RWPE2 (cell line): Measurements from ENCODE around the gene NIN.
A peak's percentile ranks its signal among the peaks of the same experiment; 100 is the strongest.

Experiments used
- ATAC-seq: fragments of 200-7000 bp; cut with Tn5 transposase; 3 replicates; pipeline ENCODE4 v1.9.1; 2021; ENCODE audit warnings: low read depth
- DNase-seq: peaks from one replicate; pipeline ENCODE4 v3.0.0-alpha.2; 2020; ENCODE audit warnings: low spot score
- H3K27ac ChIP-seq: fragments of 450-650 bp; 2 replicates; pipeline ENCODE4 v1.5.1; 2017; ENCODE audit warnings: mild to moderate bottlenecking; ENCODE audit not compliant: poor library complexity, severe bottlenecking
- H3K27me3 ChIP-seq: fragments of 250-450 bp; sonication (Bioruptor Pico); 2 replicates; pipeline ENCODE4 v1.5.1; 2021; ENCODE audit warnings: mild to moderate bottlenecking, moderate library complexity; ENCODE audit not compliant: insufficient read depth, poor library complexity, severe bottlenecking
- H3K36me3 ChIP-seq: fragments of 250-450 bp; sonication (Bioruptor Pico); 2 replicates; pipeline ENCODE4 v1.5.1; 2020; ENCODE audit warnings: low read depth, mild to moderate bottlenecking, moderate library complexity
- H3K4me1 ChIP-seq: fragments of 250-450 bp; sonication (Bioruptor Pico); 2 replicates; pipeline ENCODE4 v1.5.1; 2021; ENCODE audit warnings: mild to moderate bottlenecking, moderate library complexity; ENCODE audit not compliant: insufficient read depth, poor library complexity, severe bottlenecking
- H3K4me3 ChIP-seq: fragments of 250-450 bp; sonication (Bioruptor Pico); 2 replicates; pipeline ENCODE4 v1.5.1; 2021; ENCODE audit warnings: mild to moderate bottlenecking, moderate library complexity; ENCODE audit not compliant: severe bottlenecking
- H3K9me3 ChIP-seq: fragments of 250-450 bp; sonication (Bioruptor Pico); 2 replicates; pipeline ENCODE4 v1.5.1; 2021; ENCODE audit warnings: mild to moderate bottlenecking, moderate library complexity; ENCODE audit not compliant: severe bottlenecking
- TF ChIP-seq, protein P1 (sequence below): fragments of 450-650 bp; IDR thresholded peaks from one replicate; pipeline ENCODE4 v1.5.1; 2017; ENCODE audit warnings: mild to moderate bottlenecking, moderate library complexity; ENCODE audit not compliant: poor library complexity, severe bottlenecking

NIN gene

GRCh38 chr14:50768680-50769079 is 62.3 kb downstream of the NIN start:
- ATAC-seq (no peak), DNase-seq (no peak)
- Histone ChIP-seq H3K4me3 (no peak overlapping the region), H3K27me3 (no peaks in the 10 kb centered on the region), H3K36me3 (peaks cover 64% of the 10 kb centered on the region), H3K27ac (no peak overlapping the region), H3K4me1 (peaks cover 9% of the 10 kb centered on the region), H3K9me3 (no peaks in the 10 kb centered on the region)
- TF ChIP-seq, protein P1, sequence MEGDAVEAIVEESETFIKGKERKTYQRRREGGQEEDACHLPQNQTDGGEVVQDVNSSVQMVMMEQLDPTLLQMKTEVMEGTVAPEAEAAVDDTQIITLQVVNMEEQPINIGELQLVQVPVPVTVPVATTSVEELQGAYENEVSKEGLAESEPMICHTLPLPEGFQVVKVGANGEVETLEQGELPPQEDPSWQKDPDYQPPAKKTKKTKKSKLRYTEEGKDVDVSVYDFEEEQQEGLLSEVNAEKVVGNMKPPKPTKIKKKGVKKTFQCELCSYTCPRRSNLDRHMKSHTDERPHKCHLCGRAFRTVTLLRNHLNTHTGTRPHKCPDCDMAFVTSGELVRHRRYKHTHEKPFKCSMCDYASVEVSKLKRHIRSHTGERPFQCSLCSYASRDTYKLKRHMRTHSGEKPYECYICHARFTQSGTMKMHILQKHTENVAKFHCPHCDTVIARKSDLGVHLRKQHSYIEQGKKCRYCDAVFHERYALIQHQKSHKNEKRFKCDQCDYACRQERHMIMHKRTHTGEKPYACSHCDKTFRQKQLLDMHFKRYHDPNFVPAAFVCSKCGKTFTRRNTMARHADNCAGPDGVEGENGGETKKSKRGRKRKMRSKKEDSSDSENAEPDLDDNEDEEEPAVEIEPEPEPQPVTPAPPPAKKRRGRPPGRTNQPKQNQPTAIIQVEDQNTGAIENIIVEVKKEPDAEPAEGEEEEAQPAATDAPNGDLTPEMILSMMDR = no peak

DNA sequence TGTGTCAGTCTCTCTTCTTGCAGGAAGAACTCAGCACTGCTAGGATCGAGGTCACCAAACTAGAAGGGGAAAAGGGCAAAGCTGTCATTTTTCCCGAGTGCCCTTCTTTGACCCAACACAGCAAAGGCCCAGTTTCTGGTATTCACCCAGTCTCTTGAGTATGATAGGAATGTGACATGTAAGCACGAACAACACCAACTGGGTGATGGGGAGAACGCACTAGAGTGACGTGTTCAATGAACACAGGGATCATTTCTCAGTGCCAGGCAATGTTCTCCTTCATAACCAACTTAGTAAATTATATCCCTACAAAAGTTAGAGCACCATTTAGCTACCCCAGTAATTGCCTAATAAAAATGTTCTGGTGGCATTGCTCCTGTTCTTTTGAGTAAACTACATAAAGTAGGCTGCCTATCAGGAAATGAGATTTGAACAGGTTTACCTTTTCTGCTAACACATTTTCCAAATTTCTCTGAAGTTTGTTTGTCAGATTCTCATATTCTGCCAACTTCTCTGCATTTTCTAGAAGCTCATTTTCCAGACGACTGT is 64.5 kb downstream of the NIN start:
- ATAC-seq = no peak
- Histone ChIP-seq H3K27ac (no peak overlapping the region), H3K27me3 (no peaks in the 10 kb centered on the region), H3K4me3 (no peak overlapping the region), H3K4me1 (peaks cover 18% of the 10 kb centered on the region), H3K9me3 (no peaks in the 10 kb centered on the region), H3K36me3 (peaks cover 82% of the 10 kb centered on the region)
- TF ChIP-seq, protein P1 = no peak
- no peak for DNase-seq

DNA sequence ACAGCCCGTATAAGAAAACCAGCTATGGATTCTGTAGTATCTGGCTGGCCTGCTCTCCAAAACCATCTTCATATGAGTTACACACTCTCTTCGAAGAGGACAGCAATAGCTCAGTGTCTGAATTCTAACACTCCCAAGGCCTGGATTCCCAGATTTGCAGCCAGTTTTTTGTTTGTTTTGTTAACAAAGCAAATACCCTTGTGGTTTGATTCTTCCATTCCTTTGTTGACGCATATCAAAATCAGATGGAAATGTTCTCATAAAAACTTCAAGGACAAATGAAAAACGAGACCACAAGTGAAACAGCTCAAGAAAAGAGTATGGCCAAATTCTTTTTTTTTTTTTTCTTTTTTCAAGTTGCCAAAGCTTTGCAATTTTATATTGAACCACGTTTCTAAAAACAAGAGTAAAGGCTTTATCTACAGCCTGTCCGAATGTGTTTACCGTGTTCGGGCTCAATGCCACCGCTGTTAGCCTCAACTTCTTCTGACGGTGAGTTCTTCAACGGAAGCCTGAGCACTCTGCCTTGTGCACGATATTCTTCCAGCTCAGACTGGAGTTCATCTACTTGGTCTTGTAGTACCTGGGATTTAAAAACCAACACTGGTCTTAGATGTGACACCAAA is 67.5 kb downstream of the NIN start:
- TF ChIP-seq, protein P1 = no peak
- Histone ChIP-seq H3K27me3 (no peaks in the 10 kb centered on the region), H3K4me1 (peaks cover 12% of the 10 kb centered on the region), H3K36me3 (peaks cover 80% of the 10 kb centered on the region), H3K27ac (peak overlapping the region; percentile 4), H3K9me3 (no peaks in the 10 kb centered on the region), H3K4me3 (no peak overlapping the region)
- peak; percentile 92 for ATAC-seq
- no peak for DNase-seq

DNA sequence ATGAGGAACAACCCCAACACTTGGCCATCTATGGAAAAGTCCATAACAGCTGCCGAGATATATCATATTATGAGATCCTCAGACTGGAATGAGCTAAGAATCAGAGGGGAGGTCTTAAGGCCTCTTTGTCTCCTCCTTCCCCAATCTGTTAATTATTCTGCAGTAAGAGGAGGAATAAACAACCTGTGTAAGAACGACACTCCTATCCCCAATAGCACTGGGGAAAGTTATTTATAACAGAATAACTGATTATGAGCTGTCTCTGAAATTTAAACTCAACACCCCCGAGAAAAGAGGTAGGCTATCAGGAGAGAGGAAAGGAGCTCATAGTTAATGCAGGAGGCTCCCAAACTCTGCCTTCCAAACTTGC is 68.0 kb downstream of the NIN start:
- peaks cover 12% of the 10 kb centered on the region for H3K4me1 ChIP-seq
- no peaks in the 10 kb centered on the region for H3K27me3 ChIP-seq
- H3K9me3 ChIP-seq = no peaks in the 10 kb centered on the region
- DNase-seq (no peak), ATAC-seq (peak; percentile 26; the same call in 2 of the 3 replicates)
- no peak overlapping the region for H3K27ac ChIP-seq
- peaks cover 80% of the 10 kb centered on the region for H3K36me3 ChIP-seq
- TF ChIP-seq, protein P1 = no peak
- no peak overlapping the region for H3K4me3 ChIP-seq
